HepG2 (cell line): ENCODE results near the gene SERPINB1. TPM values are rescaled to one million over a fixed set of nuclear protein-coding genes. Genes with fewer than 3 reads are reported as not detected.

Source experiments
- ATAC-seq: fragments of 200-7000 bp; cut with Tn5 transposase; 3 replicates; pipeline ENCODE4 v1.9.1; 2020; ENCODE audit warnings: mild to moderate bottlenecking, moderate library complexity
- BruUV-seq: library from RNA; stranded (reverse); fragments of 400-500 nt; replicated peaks from 2 replicates; lab custom pipeline; 2021; lab: Mats Ljungman, UMichigan
- CTCF ChIA-PET: fragments of 300-600 bp; formaldehyde crosslinking; extraction: SDS; loops from one replicate; lab custom pipeline; 2021; ENCODE audit warnings: low total read pairs, inconsistent platforms, low intra/inter-chr PET ratio; lab: Yijun Ruan, JAX
- POLR2A ChIA-PET: fragments of 350-600 bp; sonication (Branson Sonifier 250); formaldehyde crosslinking; loops from one replicate; lab custom pipeline; 2020; ENCODE audit warnings: antibody characterized with exemption, inconsistent platforms; lab: Yijun Ruan, JAX
- DNase-seq: peaks from one replicate; pipeline ENCODE4 v3.0.0-alpha.2; 2015; ENCODE audit warnings: low spot score
- FAIRE-seq: peaks from 3 replicates; lab custom pipeline; 2011; peaks lifted over from hg19 to GRCh38; lab: Jason Lieb, UNC
- H2AFZ ChIP-seq: one replicate; pipeline ENCODE4 v1.6.1; 2011; ENCODE audit warnings: low read length, inconsistent platforms
- H3K27ac ChIP-seq: fragments of 300-600 bp; 3 replicates; pipeline ENCODE4 v1.8.0; 2011; ENCODE audit warnings: mixed run types, mild to moderate bottlenecking, mixed read lengths, low read length, inconsistent platforms; ENCODE audit not compliant: insufficient read depth; ENCODE audit errors: extremely low read length
- H3K27me3 ChIP-seq, 2 experiments: fragments of 200-600 bp in 1 of 2; 2 replicates in 1 of 2; 3 replicates in 1 of 2; pipeline versions ENCODE4 v1.6.0 to v1.8.0; 2011; ENCODE audit warnings: low read length in 2 of 2, mild to moderate bottlenecking in 2 of 2, moderate library complexity in 2 of 2, inconsistent platforms in 1 of 2; ENCODE audit not compliant: insufficient read depth in 2 of 2, control insufficient read depth in 1 of 2
- H3K36me3 ChIP-seq, 2 experiments: fragments of 200-600 bp in 1 of 2; replicated peaks in 1 of 2; 2 replicates in 1 of 2; 3 replicates in 1 of 2; pipeline versions ENCODE4 v1.5.1 to v1.8.0; 2011; ENCODE audit warnings: low read length in 2 of 2, inconsistent platforms in 1 of 2; ENCODE audit not compliant: insufficient read depth in 2 of 2, control insufficient read depth in 1 of 2
- H3K4me1 ChIP-seq: 2 replicates; pipeline ENCODE4 v1.5.1; 2012; ENCODE audit warnings: low read length, inconsistent platforms; ENCODE audit not compliant: insufficient read depth
- H3K4me2 ChIP-seq: 2 replicates; pipeline ENCODE4 v1.6.0; 2011; ENCODE audit warnings: low read depth, low read length, inconsistent platforms
- H3K4me3 ChIP-seq, 3 experiments: fragments of 200-600 bp in 1 of 3; sonication (generic), shearing (Covaris generic) in 1 of 3; replicated peaks in 1 of 3; 2 replicates each; pipeline ENCODE4 v1.5.1; 2011 to 2016; ENCODE audit warnings: low read length in 3 of 3, inconsistent platforms in 2 of 3, low read depth in 2 of 3, mild to moderate bottlenecking in 2 of 3, control low read depth in 1 of 3, mixed read lengths in 1 of 3; ENCODE audit not compliant: insufficient read depth in 1 of 3
- H3K79me2 ChIP-seq: one replicate; pipeline ENCODE4 v1.6.1; 2011; ENCODE audit warnings: low read length, inconsistent platforms; ENCODE audit not compliant: insufficient read depth
- H3K9ac ChIP-seq: 2 replicates; pipeline ENCODE4 v1.6.0; 2011; ENCODE audit warnings: mild to moderate bottlenecking, low read depth, low read length, inconsistent platforms; ENCODE audit not compliant: insufficient read depth
- H3K9me3 ChIP-seq: 2 replicates; pipeline ENCODE4 v1.5.1; 2012; ENCODE audit warnings: mild to moderate bottlenecking, low read length
- H4K20me1 ChIP-seq: 2 replicates; pipeline ENCODE4 v1.6.0; 2011; ENCODE audit warnings: inconsistent platforms, mild to moderate bottlenecking, low read length, moderate library complexity; ENCODE audit not compliant: insufficient read depth
- IRX3 ChIP-seq: sonication (generic); formaldehyde crosslinking; IDR thresholded peaks from 2 replicates; pipeline ENCODE4 v1.8.1; 2023; ENCODE audit warnings: mild to moderate bottlenecking, low read depth, missing genetic modification reagents, borderline replicate concordance
- MLXIP ChIP-seq: sonication (generic); formaldehyde crosslinking; IDR thresholded peaks from 2 replicates; pipeline ENCODE4 v1.9.0; 2021; ENCODE audit warnings: missing genetic modification reagents, borderline replicate concordance
- NRL ChIP-seq: sonication (generic); formaldehyde crosslinking; IDR thresholded peaks from 2 replicates; pipeline ENCODE4 v1.5.0; 2020; ENCODE audit warnings: missing genetic modification reagents, mild to moderate bottlenecking, moderate library complexity, borderline replicate concordance
- SALL1 ChIP-seq: sonication (generic); formaldehyde crosslinking; IDR thresholded peaks from 2 replicates; pipeline ENCODE4 v1.8.0; 2022; ENCODE audit warnings: mild to moderate bottlenecking, missing genetic modification reagents
- STAG1 ChIP-seq: sonication (generic); formaldehyde crosslinking; IDR thresholded peaks from 2 replicates; pipeline ENCODE4 v1.4.0; 2020; ENCODE audit warnings: missing genetic modification reagents
- TARDBP ChIP-seq: sonication (generic); formaldehyde crosslinking; IDR thresholded peaks from 2 replicates; pipeline ENCODE4 v1.8.0; 2022; ENCODE audit warnings: mild to moderate bottlenecking, missing genetic modification reagents
- TEAD3 ChIP-seq: optimal IDR thresholded peaks from 2 replicates; pipeline ENCODE3; 2016; ENCODE audit warnings: borderline replicate concordance
- WGBS: methylation state at CpG from one replicate; pipeline ENCODE4 v1.1.6; 2017; ENCODE audit warnings: low lambda C conversion rate; 5-methylcytosine and 5-hydroxymethylcytosine counted together
- in situ Hi-C: cut with HindIII; loops from 2 replicates; pipeline ENCODE4 v1.10.0; 2017; ENCODE audit warnings: low pct_unique_long_range_greater_than_20kb; ENCODE audit not compliant: extremely low pct_ligation_motif_present
- intact Hi-C: fragments of 100-400 bp; cut with micrococcal nuclease; formaldehyde crosslinking; loops from one replicate; pipeline ENCODE4 v1.10.0; 2022; ENCODE audit not compliant: unreplicated experiment
- polyA plus RNA-seq, 8 experiments: library from polyadenylated mRNA; depleted of rRNA in 3 of 8; stranded (reverse) in 7 of 8; unstranded in 1 of 8; fragments of >200 nt; fragmentation: Illumina TruSeq in 4 of 8; extraction: Trizol in 4 of 8; gene quantifications; 2 replicates each; pipeline versions ENCODE4 v1.2.1 to v1.2.3, GENCODE V29; 2011 to 2016; ENCODE audit warnings: low read depth in 4 of 8, missing spikeins in 1 of 8, mixed read lengths in 1 of 8; ENCODE audit not compliant: insufficient read depth in 1 of 8
- total RNA-seq, 5 experiments: library from RNA; depleted of rRNA; stranded (reverse); fragments of >200 nt; fragmentation: Illumina TruSeq; extraction: Trizol; gene quantifications; 2 replicates each; pipeline ENCODE4 v1.2.3, GENCODE V29; 2016; ENCODE audit warnings: low read depth in 1 of 5

Gene SERPINB1
- total and polyA plus RNA-seq, 2 of the 13 experiments (the other 11 are each of a cell fraction or from before 2014, with no cell fraction given), result 41.4 to 60.5 TPM

GRCh38 chr6:2859185-2859700 lies 17.6 kb upstream of the SERPINB1 start:
- ChIA-PET CTCF (no interaction called here), POLR2A (interaction anchor here (2.2 to 2.6 kb wide), 2 partner anchors 18 kb away, joined by 7 to 32 read pairs; partner anchors contain the start of gene SERPINB1)
- no peak overlapping the region for H3K4me3 ChIP-seq
- TF ChIP-seq NRL (no peak), MLXIP (no peak), STAG1 (CRISPR knock-in tag) (no peak), TEAD3 (CRISPR knock-in tag) (peak; percentile 9), IRX3 (no peak), TARDBP (CRISPR knock-in tag) (0 out of 2 replicates have a peak, but pooled peaks have one; percentile 34), SALL1 (no peak)
- no peak overlapping the region for H3K27ac ChIP-seq
- no peaks in the 10 kb centered on the region for H3K79me2 ChIP-seq
- H3K9me3 ChIP-seq, result no peaks in the 10 kb centered on the region
- intact Hi-C loops, result no loop called here
- WGBS, result 98% methylated on average over 4 of the region's 4 CpGs
- H3K36me3 ChIP-seq, result no peaks in the 10 kb centered on the region
- in situ Hi-C loops, result no loop called here
- H2AFZ ChIP-seq, result no peak overlapping the region
- peaks cover 76% of the 10 kb centered on the region for H3K4me1 ChIP-seq
- FAIRE-seq (no peak), ATAC-seq (no peak), DNase-seq (no peak)
- H3K4me2 ChIP-seq, result peak overlapping the region; percentile 85; the same call in 1 of the 2 replicates
- H3K9ac ChIP-seq, result no peak overlapping the region
- no peaks in the 10 kb centered on the region for H4K20me1 ChIP-seq
- BruUV-seq, result no TSS peak
- H3K27me3 ChIP-seq, result no peaks in the 10 kb centered on the region
